HCT116 (cell line): ENCODE measurements around the gene MYO1B. TPM values are rescaled to one million over a fixed set of nuclear protein-coding genes. Genes with fewer than 3 reads are reported as not detected.

Experiments
- ATAC-seq: fragments of 200-7000 bp; cut with Tn5 transposase; 2 replicates; pipeline ENCODE4 v1.9.1; 2020; ENCODE audit warnings: mild to moderate bottlenecking, moderate library complexity
- BruUV-seq: library from RNA; stranded (reverse); fragments of 400-500 nt; replicated peaks from 2 replicates; lab custom pipeline; 2021; lab: Mats Ljungman, UMichigan
- CTCF ChIA-PET: fragments of 300-600 bp; sonication (Branson Sonifier 250); formaldehyde crosslinking; loops from one replicate; lab custom pipeline; 2021; ENCODE audit warnings: antibody characterized with exemption; lab: Charles Lee
- POLR2A ChIA-PET: fragments of 300-600, 350-600 bp; sonication (Branson Sonifier 250); formaldehyde crosslinking; loops from one replicate; lab custom pipeline; 2021; ENCODE audit warnings: antibody characterized with exemption; lab: Charles Lee
- RAD21 ChIA-PET, 2 experiments: fragments of 300-600 bp; sonication (Branson Sonifier 250); formaldehyde crosslinking; loops; one replicate each; lab custom pipeline; 2023; ENCODE audit warnings: low total read pairs in 2 of 2; ENCODE audit not compliant: uncharacterized antibody in 2 of 2, unreplicated experiment in 2 of 2, low non-redundant PET in 1 of 2; lab: Charles Lee
- DNase-seq: peaks from one replicate; pipeline ENCODE4 v3.0.0-alpha.2; 2010; ENCODE audit warnings: low read depth, low spot score
- H2AFZ ChIP-seq: fragments of 200-600 bp; shearing (Covaris generic), sonication (generic); 2 replicates; pipeline ENCODE4 v1.6.1; 2017; ENCODE audit warnings: low read depth, mixed run types, mixed read lengths, antibody characterized with exemption, low read length; ENCODE audit not compliant: poor library complexity, severe bottlenecking
- H3K27ac ChIP-seq: 2 replicates; pipeline ENCODE4 v1.5.1; 2012; ENCODE audit warnings: low read depth, low read length
- H3K27me3 ChIP-seq: fragments of 200-600 bp; sonication (generic); 2 replicates; pipeline ENCODE4 v1.6.1; 2016; ENCODE audit warnings: mixed run types, low read length, mixed read lengths; ENCODE audit not compliant: insufficient read depth
- H3K36me3 ChIP-seq, 2 experiments: fragments of 200-500 bp in 1 of 2; fragments of 200-600 bp in 1 of 2; sonication (Bioruptor generic) in 1 of 2; sonication (generic) in 1 of 2; 2 replicates each; pipeline versions ENCODE4 v1.5.1 to v1.6.1; 2014 to 2016; ENCODE audit warnings: low read length in 2 of 2, inconsistent platforms in 1 of 2, mixed read lengths in 1 of 2, mixed run types in 1 of 2; ENCODE audit not compliant: insufficient read depth in 2 of 2, control insufficient read depth in 1 of 2
- H3K4me1 ChIP-seq, 2 experiments: fragments of 200-600 bp in 1 of 2; sonication (generic) in 1 of 2; 2 replicates each; pipeline versions ENCODE4 v1.5.1 to v1.6.1; 2012 to 2017; ENCODE audit warnings: low read length in 2 of 2, inconsistent platforms in 1 of 2, mild to moderate bottlenecking in 1 of 2, mixed read lengths in 1 of 2, mixed run types in 1 of 2, moderate library complexity in 1 of 2; ENCODE audit not compliant: insufficient read depth in 2 of 2, control insufficient read depth in 1 of 2
- H3K4me2 ChIP-seq: fragments of 200-600 bp; sonication (generic); 2 replicates; pipeline ENCODE4 v1.6.1; 2017; ENCODE audit warnings: mixed run types, low read length, mixed read lengths
- H3K4me3 ChIP-seq, 2 experiments: fragments of 200-600 bp in 1 of 2; sonication (generic) in 1 of 2; replicated peaks in 1 of 2; 2 replicates each; pipeline ENCODE4 v1.5.1; 2011 to 2016; ENCODE audit warnings: low read length in 2 of 2, control low read depth in 1 of 2, low read depth in 1 of 2, mild to moderate bottlenecking in 1 of 2, mixed read lengths in 1 of 2, mixed run types in 1 of 2
- H3K79me2 ChIP-seq: fragments of 200-600 bp; sonication (generic); 2 replicates; pipeline ENCODE4 v1.6.1; 2017; ENCODE audit warnings: mild to moderate bottlenecking, mixed run types, low read length, moderate library complexity, mixed read lengths; ENCODE audit not compliant: insufficient read depth
- H3K9ac ChIP-seq: fragments of 200-600 bp; sonication (generic); 2 replicates; pipeline ENCODE4 v1.6.1; 2016; ENCODE audit warnings: low read length, mixed read lengths
- H3K9me2 ChIP-seq: fragments of 200-600 bp; sonication (generic), shearing (Covaris generic); 2 replicates; pipeline ENCODE4 v1.6.1; 2017; ENCODE audit warnings: mixed run types, mild to moderate bottlenecking, moderate library complexity; ENCODE audit not compliant: insufficient read depth
- H3K9me3 ChIP-seq, 2 experiments: fragments of 200-500 bp in 1 of 2; fragments of 200-600 bp in 1 of 2; sonication (Bioruptor generic) in 1 of 2; sonication (generic) in 1 of 2; 2 replicates each; pipeline ENCODE4 v1.6.1; 2014 to 2017; ENCODE audit warnings: low read length in 2 of 2, mixed read lengths in 2 of 2, inconsistent platforms in 1 of 2, low read depth in 1 of 2, mild to moderate bottlenecking in 1 of 2, mixed run types in 1 of 2, moderate library complexity in 1 of 2; ENCODE audit not compliant: control insufficient read depth in 1 of 2, insufficient read depth in 1 of 2
- H4K20me1 ChIP-seq: fragments of 200-600 bp; sonication (generic), shearing (Covaris generic); 2 replicates; pipeline ENCODE4 v1.6.1; 2017; ENCODE audit warnings: mixed run types, mild to moderate bottlenecking, moderate library complexity; ENCODE audit not compliant: insufficient read depth
- EGR1 ChIP-seq: IDR thresholded peaks from 2 replicates; pipeline ENCODE4 v1.6.1; 2012; ENCODE audit warnings: low read depth
- ELF1 ChIP-seq: IDR thresholded peaks from 2 replicates; pipeline ENCODE4 v1.6.1; 2012; ENCODE audit warnings: low read depth, borderline replicate concordance
- EZH2 ChIP-seq: fragments of 200-600 bp; sonication (generic); IDR thresholded peaks from 2 replicates; pipeline ENCODE4 v1.6.1; 2017; ENCODE audit warnings: antibody characterized with exemption, mixed run types
- POLR2AphosphoS5 ChIP-seq: IDR thresholded peaks from 2 replicates; pipeline ENCODE4 v1.6.1; 2011; ENCODE audit warnings: mild to moderate bottlenecking, low read depth, low read length, moderate library complexity
- RAD21 ChIP-seq: IDR thresholded peaks from 2 replicates; pipeline ENCODE4 v1.6.1; 2012; ENCODE audit warnings: low read depth, mild to moderate bottlenecking
- SIN3A ChIP-seq: IDR thresholded peaks from 2 replicates; pipeline ENCODE4 v1.6.1; 2012; ENCODE audit warnings: low read depth
- SP1 ChIP-seq: IDR thresholded peaks from 2 replicates; pipeline ENCODE4 v1.6.1; 2012; ENCODE audit warnings: low read depth
- SRF ChIP-seq: IDR thresholded peaks from 2 replicates; pipeline ENCODE4 v1.6.1; 2012; ENCODE audit warnings: low read depth
- ZFX ChIP-seq: fragments of 450-650 bp; IDR thresholded peaks from 2 replicates; pipeline ENCODE4 v1.6.1; 2017
- ZNF274 ChIP-seq: fragments of 200-500 bp; sonication (Bioruptor generic); IDR thresholded peaks from 2 replicates; pipeline ENCODE4 v1.6.1; 2014; ENCODE audit warnings: mild to moderate bottlenecking, low read depth, low read length, inconsistent platforms
- intact Hi-C: fragments of 100-400 bp; cut with micrococcal nuclease; formaldehyde crosslinking; loops from 2 replicates; pipeline ENCODE4 v1.10.0; 2022
- total RNA-seq: library from RNA; stranded (reverse); gene quantifications from one replicate; pipeline ENCODE4 v1.2.1, GENCODE V29; 2021; ENCODE audit not compliant: unreplicated experiment
- TF ChIP-seq, protein P1 (sequence below), 3 experiments: fragments of 200-600 bp in 1 of 3; sonication (generic) in 1 of 3; IDR thresholded peaks in 2 of 3; conservative IDR thresholded peaks in 1 of 3; 2 replicates each; pipeline ENCODE4 v1.5.1; 2012 to 2017; ENCODE audit warnings: low read depth in 2 of 3, low read length in 2 of 3, antibody characterized with exemption in 1 of 3, borderline replicate concordance in 1 of 3, control low read depth in 1 of 3, mild to moderate bottlenecking in 1 of 3, mixed read lengths in 1 of 3, mixed run types in 1 of 3, moderate library complexity in 1 of 3; ENCODE audit not compliant: insufficient read depth in 1 of 3
- TF ChIP-seq, protein P2 (sequence below): IDR thresholded peaks from 2 replicates; pipeline ENCODE4 v1.6.1; 2012; ENCODE audit warnings: low read depth

Gene MYO1B
- total RNA-seq, 1 experiment from 2014 or later, result 51.7 TPM

DNA sequence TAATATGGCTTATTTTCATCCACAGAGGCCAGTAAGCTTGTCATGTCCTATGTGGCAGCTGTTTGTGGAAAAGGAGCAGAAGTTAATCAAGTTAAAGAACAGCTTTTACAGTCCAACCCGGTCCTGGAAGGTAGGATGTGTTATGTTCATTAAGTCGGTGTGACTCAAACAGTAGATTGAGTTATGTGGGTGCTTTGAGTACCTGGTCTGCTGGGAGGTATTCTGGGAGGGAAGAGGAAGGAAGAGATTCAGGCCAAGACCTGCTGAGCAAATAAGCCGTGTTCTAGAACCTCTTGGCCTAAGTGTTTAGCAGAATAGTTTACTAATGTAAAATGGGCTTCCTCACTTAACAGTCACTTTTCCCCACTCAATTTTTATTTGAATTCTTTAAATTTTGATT, 96.2 kb downstream of the MYO1B start (continued):
- TF ChIP-seq, protein P1, sequence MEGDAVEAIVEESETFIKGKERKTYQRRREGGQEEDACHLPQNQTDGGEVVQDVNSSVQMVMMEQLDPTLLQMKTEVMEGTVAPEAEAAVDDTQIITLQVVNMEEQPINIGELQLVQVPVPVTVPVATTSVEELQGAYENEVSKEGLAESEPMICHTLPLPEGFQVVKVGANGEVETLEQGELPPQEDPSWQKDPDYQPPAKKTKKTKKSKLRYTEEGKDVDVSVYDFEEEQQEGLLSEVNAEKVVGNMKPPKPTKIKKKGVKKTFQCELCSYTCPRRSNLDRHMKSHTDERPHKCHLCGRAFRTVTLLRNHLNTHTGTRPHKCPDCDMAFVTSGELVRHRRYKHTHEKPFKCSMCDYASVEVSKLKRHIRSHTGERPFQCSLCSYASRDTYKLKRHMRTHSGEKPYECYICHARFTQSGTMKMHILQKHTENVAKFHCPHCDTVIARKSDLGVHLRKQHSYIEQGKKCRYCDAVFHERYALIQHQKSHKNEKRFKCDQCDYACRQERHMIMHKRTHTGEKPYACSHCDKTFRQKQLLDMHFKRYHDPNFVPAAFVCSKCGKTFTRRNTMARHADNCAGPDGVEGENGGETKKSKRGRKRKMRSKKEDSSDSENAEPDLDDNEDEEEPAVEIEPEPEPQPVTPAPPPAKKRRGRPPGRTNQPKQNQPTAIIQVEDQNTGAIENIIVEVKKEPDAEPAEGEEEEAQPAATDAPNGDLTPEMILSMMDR (IDR thresholded peaks at IDR 0.05 in 2 of 3, conservative IDR thresholded peaks at IDR 0.05 in 1 of 3; ENCODE audit: borderline replicate concordance in 1 of 3, insufficient read depth in 1 of 3, low read depth in 2 of 3, low read length in 2 of 3), result no peak
- no peak for TF ChIP-seq ELF1
- no peak for TF ChIP-seq EZH2
- TF ChIP-seq ZNF274, result no peak
- no peak for TF ChIP-seq EGR1
- TF ChIP-seq RAD21, result no peak

DNA sequence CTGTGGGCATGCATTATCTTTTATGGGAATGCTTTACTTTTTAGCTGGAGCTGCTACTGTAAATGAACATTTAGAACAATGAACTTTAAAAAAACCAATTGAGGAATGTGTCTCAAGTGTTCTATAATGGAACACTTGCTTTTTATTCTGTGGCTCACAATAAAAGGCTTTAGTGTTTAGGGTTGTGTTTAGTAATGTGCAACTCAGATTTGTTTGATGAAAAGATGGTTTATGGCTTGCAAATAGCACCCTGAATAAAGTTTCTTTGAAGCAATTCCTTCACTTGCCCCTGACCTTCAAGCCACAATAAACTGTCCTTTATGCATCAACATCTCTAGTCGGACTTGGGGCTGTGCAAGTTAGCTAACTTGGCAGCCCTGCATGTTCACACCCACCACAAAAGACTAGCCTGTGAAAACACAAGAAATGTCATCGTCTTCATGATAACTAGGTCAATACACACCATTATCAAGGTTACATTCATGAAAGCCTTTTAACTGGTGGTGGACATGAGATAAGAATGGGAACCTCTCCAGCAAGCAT, 98.7 kb downstream of the MYO1B start:
- Histone ChIP-seq H3K4me3 (no peak overlapping the region), H3K9me2 (no peaks in the 10 kb centered on the region), H3K36me3 (peaks cover 0 to 9% of the 10 kb centered on the region in 2 experiments; a peak in 1 of 4 replicates), H3K4me2 (no peak overlapping the region), H3K27me3 (no peaks in the 10 kb centered on the region), H3K9me3 (no peaks in the 10 kb centered on the region), H3K9ac (no peak overlapping the region), H3K79me2 (no peaks in the 10 kb centered on the region), H2AFZ (no peak overlapping the region), H4K20me1 (no peaks in the 10 kb centered on the region), H3K4me1 (peaks cover 0 to 17% of the 10 kb centered on the region in 2 experiments; a peak in 1 of 4 replicates), H3K27ac (no peak overlapping the region)
- DNase-seq, result no peak
- no TSS peak for BruUV-seq
- ChIA-PET POLR2A (no interaction called here), CTCF (no interaction called here), RAD21 (no interaction called here)
- intact Hi-C loops, result no loop called here
- TF ChIP-seq SP1 (no peak), ZNF274 (no peak), SRF (no peak), ZFX (no peak), SIN3A (no peak), POLR2AphosphoS5 (no peak)
- TF ChIP-seq, protein P2, sequence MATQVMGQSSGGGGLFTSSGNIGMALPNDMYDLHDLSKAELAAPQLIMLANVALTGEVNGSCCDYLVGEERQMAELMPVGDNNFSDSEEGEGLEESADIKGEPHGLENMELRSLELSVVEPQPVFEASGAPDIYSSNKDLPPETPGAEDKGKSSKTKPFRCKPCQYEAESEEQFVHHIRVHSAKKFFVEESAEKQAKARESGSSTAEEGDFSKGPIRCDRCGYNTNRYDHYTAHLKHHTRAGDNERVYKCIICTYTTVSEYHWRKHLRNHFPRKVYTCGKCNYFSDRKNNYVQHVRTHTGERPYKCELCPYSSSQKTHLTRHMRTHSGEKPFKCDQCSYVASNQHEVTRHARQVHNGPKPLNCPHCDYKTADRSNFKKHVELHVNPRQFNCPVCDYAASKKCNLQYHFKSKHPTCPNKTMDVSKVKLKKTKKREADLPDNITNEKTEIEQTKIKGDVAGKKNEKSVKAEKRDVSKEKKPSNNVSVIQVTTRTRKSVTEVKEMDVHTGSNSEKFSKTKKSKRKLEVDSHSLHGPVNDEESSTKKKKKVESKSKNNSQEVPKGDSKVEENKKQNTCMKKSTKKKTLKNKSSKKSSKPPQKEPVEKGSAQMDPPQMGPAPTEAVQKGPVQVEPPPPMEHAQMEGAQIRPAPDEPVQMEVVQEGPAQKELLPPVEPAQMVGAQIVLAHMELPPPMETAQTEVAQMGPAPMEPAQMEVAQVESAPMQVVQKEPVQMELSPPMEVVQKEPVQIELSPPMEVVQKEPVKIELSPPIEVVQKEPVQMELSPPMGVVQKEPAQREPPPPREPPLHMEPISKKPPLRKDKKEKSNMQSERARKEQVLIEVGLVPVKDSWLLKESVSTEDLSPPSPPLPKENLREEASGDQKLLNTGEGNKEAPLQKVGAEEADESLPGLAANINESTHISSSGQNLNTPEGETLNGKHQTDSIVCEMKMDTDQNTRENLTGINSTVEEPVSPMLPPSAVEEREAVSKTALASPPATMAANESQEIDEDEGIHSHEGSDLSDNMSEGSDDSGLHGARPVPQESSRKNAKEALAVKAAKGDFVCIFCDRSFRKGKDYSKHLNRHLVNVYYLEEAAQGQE, result no peak
- ATAC-seq, result no peak
